ENCODE data around the gene FOXJ3.

- TF ChIP-seq EZH2 (IDR thresholded peaks at IDR 0.05) = no peak
- TF ChIP-seq POLR2AphosphoS5 (IDR thresholded peaks at IDR 0.05; ENCODE audit: borderline replicate concordance, low read depth, low read length) = no peak
These were observed 164.0 kb downstream of the FOXJ3 start for GRCh38 chr1:42170779-42171621.
